ENCODE data around the gene KHDC3L. TPM values are rescaled to one million over a fixed set of nuclear protein-coding genes. Genes with fewer than 3 reads are reported as not detected.

Gene KHDC3L
- total RNA-seq = not detected in 2 replicates
- long read RNA-seq = 0 reads

- Mint-ChIP-seq H3K27ac (ENCODE audit: unreplicated experiment) (no peak within 1 kb of the TSS), H3K9me3 (ENCODE audit: unreplicated experiment) (no peaks in the 10 kb centered on the region), H3K4me3 (ENCODE audit: unreplicated experiment) (no peak within 1 kb of the TSS), H3K4me1 (ENCODE audit: unreplicated experiment) (no peaks in the 10 kb centered on the region), H3K27me3 (ENCODE audit: unreplicated experiment) (peaks cover 3% of the 10 kb centered on the region), H3K36me3 (ENCODE audit: unreplicated experiment) (no peaks in the 10 kb centered on the region)
- TF ChIP-seq CTCF (IDR thresholded peaks at IDR 0.05) = no peak
- DNase-seq (ENCODE audit: extremely low spot score, unreplicated experiment) = no peak
Measured at GRCh38 chr6:73362358-73362757, at the start of gene KHDC3L. KHDC3L (plus strand) TSS chr6:73362658; CDS start chr6:73362730, 72 bp downstream.

GRCh38 chr6:73314577-73315492 lies 47.6 kb upstream of the KHDC3L start:
- Mint-ChIP-seq H3K27ac (ENCODE audit: unreplicated experiment) (no peak overlapping the region), H3K36me3 (ENCODE audit: unreplicated experiment) (peaks cover 7% of the 10 kb centered on the region), H3K4me3 (ENCODE audit: unreplicated experiment) (no peak overlapping the region), H3K9me3 (ENCODE audit: unreplicated experiment) (peaks cover 16% of the 10 kb centered on the region), H3K4me1 (ENCODE audit: unreplicated experiment) (peaks cover 7% of the 10 kb centered on the region), H3K27me3 (ENCODE audit: unreplicated experiment) (peaks cover 12% of the 10 kb centered on the region)
- no peak for DNase-seq (ENCODE audit: extremely low spot score, unreplicated experiment)
- no peak for TF ChIP-seq CTCF (IDR thresholded peaks at IDR 0.05)

GRCh38 chr6:73323323-73323722 lies 39.1 kb upstream of the KHDC3L start:
- DNase-seq (ENCODE audit: extremely low spot score, unreplicated experiment) = no peak
- Mint-ChIP-seq H3K36me3 (ENCODE audit: unreplicated experiment) (no peaks in the 10 kb centered on the region), H3K9me3 (ENCODE audit: unreplicated experiment) (peaks cover 3% of the 10 kb centered on the region)

GRCh38 chr6:73325656-73326055 lies 36.8 kb upstream of the KHDC3L start:
- H3K9me3 Mint-ChIP-seq (ENCODE audit: unreplicated experiment) = no peaks in the 10 kb centered on the region
- TF ChIP-seq CTCF (IDR thresholded peaks at IDR 0.05) = no peak
- no peaks in the 10 kb centered on the region for H3K36me3 Mint-ChIP-seq (ENCODE audit: unreplicated experiment)
- no peak for DNase-seq (ENCODE audit: extremely low spot score, unreplicated experiment)
- H3K27ac Mint-ChIP-seq (ENCODE audit: unreplicated experiment) = no peak overlapping the region
- H3K4me1 Mint-ChIP-seq (ENCODE audit: unreplicated experiment) = no peaks in the 10 kb centered on the region
- no peak overlapping the region for H3K4me3 Mint-ChIP-seq (ENCODE audit: unreplicated experiment)
- H3K27me3 Mint-ChIP-seq (ENCODE audit: unreplicated experiment) = peaks cover 14% of the 10 kb centered on the region

More at GRCh38 chr6:73323323-73323722, 39.1 kb upstream of the KHDC3L start:
- Mint-ChIP-seq H3K27ac (ENCODE audit: unreplicated experiment) (no peak overlapping the region), H3K4me1 (ENCODE audit: unreplicated experiment) (no peaks in the 10 kb centered on the region), H3K27me3 (ENCODE audit: unreplicated experiment) (no peaks in the 10 kb centered on the region), H3K4me3 (ENCODE audit: unreplicated experiment) (no peak overlapping the region)
- TF ChIP-seq CTCF (IDR thresholded peaks at IDR 0.05) = no peak

GRCh38 chr6:73328790-73329189 lies 33.7 kb upstream of the KHDC3L start:
- TF ChIP-seq CTCF (IDR thresholded peaks at IDR 0.05) = no peak
- no peaks in the 10 kb centered on the region for H3K4me1 Mint-ChIP-seq (ENCODE audit: unreplicated experiment)
- H3K27me3 Mint-ChIP-seq (ENCODE audit: unreplicated experiment) = peaks cover 38% of the 10 kb centered on the region
- H3K36me3 Mint-ChIP-seq (ENCODE audit: unreplicated experiment) = no peaks in the 10 kb centered on the region
- H3K4me3 Mint-ChIP-seq (ENCODE audit: unreplicated experiment) = no peak overlapping the region
- no peak for DNase-seq (ENCODE audit: extremely low spot score, unreplicated experiment)
- H3K9me3 Mint-ChIP-seq (ENCODE audit: unreplicated experiment) = no peaks in the 10 kb centered on the region
- H3K27ac Mint-ChIP-seq (ENCODE audit: unreplicated experiment) = no peak overlapping the region

Measured in osteocyte (in vitro differentiated cells).